ENCODE measurements around the gene IRF7. TPM values are rescaled to one million over a fixed set of nuclear protein-coding genes. Genes with fewer than 3 reads are reported as not detected.
A peak's percentile ranks its signal among the peaks of the same experiment; 100 is the strongest.

IRF7 gene
- total and polyA plus RNA-seq, 2 experiments from 2014 or later, result 12.3 to 17.3 TPM

DNA sequence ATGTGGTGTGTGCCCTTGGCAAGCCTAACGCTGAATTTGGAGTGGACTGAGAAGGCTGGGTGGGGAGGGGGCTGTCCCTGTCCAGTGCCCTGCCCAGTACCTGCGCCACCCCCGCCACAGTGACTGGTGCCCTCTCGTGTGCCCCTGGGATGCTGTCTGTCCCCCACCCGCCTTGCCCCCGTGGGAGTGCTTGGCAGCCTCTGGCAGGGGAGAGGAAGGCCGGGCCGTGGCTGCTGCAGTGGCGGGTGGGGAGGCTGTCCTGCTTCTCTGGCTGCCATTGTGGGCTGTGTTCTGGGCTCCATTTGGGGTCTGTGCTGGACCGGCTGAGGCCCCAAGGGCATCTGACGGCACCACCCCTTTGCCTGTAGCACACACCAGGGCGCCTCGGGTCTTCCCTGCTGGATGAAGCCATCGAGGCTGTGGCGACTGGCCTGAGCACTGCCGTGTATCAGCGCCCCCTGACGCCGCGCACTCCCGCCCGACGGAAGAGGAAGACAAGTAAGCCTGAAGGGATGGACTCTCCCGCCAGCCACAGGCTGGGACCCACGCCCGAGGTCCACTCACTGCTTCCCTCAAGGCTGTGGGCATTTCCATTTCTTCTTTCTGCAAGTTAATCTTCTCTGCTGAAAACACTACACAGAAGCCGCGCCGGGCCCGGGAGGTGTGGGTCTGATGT, 17.6 kb downstream of the IRF7 start:
- Histone ChIP-seq H3K4me3 (no peak overlapping the region), H4K20me1 (replicated peaks; ENCODE audit: insufficient read depth) (peaks cover 24% of the 10 kb centered on the region; the same call in 1 of the 2 replicates), H3F3A (replicated peaks; ENCODE audit: low read depth) (peaks cover 12% of the 10 kb centered on the region; the same call in 1 of the 2 replicates), H3K4me2 (no peak overlapping the region), H3K9me2 (ENCODE audit: insufficient read depth) (no peaks in the 10 kb centered on the region), H3K27me3 (ENCODE audit: insufficient read depth) (no peaks in the 10 kb centered on the region), H3K27ac (ENCODE audit: low read depth) (no peak overlapping the region), H3K36me3 (ENCODE audit: insufficient read depth) (peaks cover 37% of the 10 kb centered on the region), H3K79me2 (replicated peaks; ENCODE audit: insufficient read depth) (peaks cover 5% of the 10 kb centered on the region; the same call in 1 of the 2 replicates), H3K4me1 (ENCODE audit: insufficient read depth) (no peaks in the 10 kb centered on the region), H2AFZ (no peak overlapping the region)
- Mint-ChIP-seq H3K27ac (no peak overlapping the region), H3K27me3 (ENCODE audit: insufficient read depth, low read depth, poor library complexity) (peaks cover 11% of the 10 kb centered on the region), H3K4me3 (no peak overlapping the region), H3K36me3 (ENCODE audit: low read depth) (peaks cover 69% of the 10 kb centered on the region), H3K4me1 (no peaks in the 10 kb centered on the region), H3K9me3 (no peaks in the 10 kb centered on the region; the same call in 1 of the 3 replicates)
- no peak for DNase-seq (ENCODE audit: low spot score)
- ATAC-seq, result no peak
- TF ChIP-seq POLR2AphosphoS5 (IDR thresholded peaks at IDR 0.05; ENCODE audit: low read depth) (no peak), STAT1 (IDR thresholded peaks at IDR 0.05; ENCODE audit: unreplicated experiment) (no peak), NANOG (IDR thresholded peaks at IDR 0.05; ENCODE audit: borderline replicate concordance) (no peak)
- TF ChIP-seq, protein P1, sequence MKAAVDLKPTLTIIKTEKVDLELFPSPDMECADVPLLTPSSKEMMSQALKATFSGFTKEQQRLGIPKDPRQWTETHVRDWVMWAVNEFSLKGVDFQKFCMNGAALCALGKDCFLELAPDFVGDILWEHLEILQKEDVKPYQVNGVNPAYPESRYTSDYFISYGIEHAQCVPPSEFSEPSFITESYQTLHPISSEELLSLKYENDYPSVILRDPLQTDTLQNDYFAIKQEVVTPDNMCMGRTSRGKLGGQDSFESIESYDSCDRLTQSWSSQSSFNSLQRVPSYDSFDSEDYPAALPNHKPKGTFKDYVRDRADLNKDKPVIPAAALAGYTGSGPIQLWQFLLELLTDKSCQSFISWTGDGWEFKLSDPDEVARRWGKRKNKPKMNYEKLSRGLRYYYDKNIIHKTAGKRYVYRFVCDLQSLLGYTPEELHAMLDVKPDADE (IDR thresholded peaks at IDR 0.05), result no peak
- TF ChIP-seq, protein P2, sequence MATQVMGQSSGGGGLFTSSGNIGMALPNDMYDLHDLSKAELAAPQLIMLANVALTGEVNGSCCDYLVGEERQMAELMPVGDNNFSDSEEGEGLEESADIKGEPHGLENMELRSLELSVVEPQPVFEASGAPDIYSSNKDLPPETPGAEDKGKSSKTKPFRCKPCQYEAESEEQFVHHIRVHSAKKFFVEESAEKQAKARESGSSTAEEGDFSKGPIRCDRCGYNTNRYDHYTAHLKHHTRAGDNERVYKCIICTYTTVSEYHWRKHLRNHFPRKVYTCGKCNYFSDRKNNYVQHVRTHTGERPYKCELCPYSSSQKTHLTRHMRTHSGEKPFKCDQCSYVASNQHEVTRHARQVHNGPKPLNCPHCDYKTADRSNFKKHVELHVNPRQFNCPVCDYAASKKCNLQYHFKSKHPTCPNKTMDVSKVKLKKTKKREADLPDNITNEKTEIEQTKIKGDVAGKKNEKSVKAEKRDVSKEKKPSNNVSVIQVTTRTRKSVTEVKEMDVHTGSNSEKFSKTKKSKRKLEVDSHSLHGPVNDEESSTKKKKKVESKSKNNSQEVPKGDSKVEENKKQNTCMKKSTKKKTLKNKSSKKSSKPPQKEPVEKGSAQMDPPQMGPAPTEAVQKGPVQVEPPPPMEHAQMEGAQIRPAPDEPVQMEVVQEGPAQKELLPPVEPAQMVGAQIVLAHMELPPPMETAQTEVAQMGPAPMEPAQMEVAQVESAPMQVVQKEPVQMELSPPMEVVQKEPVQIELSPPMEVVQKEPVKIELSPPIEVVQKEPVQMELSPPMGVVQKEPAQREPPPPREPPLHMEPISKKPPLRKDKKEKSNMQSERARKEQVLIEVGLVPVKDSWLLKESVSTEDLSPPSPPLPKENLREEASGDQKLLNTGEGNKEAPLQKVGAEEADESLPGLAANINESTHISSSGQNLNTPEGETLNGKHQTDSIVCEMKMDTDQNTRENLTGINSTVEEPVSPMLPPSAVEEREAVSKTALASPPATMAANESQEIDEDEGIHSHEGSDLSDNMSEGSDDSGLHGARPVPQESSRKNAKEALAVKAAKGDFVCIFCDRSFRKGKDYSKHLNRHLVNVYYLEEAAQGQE (IDR thresholded peaks at IDR 0.05; ENCODE audit: unreplicated experiment), result no peak
- TF ChIP-seq, protein P3, sequence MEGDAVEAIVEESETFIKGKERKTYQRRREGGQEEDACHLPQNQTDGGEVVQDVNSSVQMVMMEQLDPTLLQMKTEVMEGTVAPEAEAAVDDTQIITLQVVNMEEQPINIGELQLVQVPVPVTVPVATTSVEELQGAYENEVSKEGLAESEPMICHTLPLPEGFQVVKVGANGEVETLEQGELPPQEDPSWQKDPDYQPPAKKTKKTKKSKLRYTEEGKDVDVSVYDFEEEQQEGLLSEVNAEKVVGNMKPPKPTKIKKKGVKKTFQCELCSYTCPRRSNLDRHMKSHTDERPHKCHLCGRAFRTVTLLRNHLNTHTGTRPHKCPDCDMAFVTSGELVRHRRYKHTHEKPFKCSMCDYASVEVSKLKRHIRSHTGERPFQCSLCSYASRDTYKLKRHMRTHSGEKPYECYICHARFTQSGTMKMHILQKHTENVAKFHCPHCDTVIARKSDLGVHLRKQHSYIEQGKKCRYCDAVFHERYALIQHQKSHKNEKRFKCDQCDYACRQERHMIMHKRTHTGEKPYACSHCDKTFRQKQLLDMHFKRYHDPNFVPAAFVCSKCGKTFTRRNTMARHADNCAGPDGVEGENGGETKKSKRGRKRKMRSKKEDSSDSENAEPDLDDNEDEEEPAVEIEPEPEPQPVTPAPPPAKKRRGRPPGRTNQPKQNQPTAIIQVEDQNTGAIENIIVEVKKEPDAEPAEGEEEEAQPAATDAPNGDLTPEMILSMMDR (conservative IDR thresholded peaks at IDR 0.05; ENCODE audit: low read depth in 2 of 2), result 0 out of 4 replicates have a peak, but pooled peaks of 1 of the 2 experiments have one; percentile 19

DNA sequence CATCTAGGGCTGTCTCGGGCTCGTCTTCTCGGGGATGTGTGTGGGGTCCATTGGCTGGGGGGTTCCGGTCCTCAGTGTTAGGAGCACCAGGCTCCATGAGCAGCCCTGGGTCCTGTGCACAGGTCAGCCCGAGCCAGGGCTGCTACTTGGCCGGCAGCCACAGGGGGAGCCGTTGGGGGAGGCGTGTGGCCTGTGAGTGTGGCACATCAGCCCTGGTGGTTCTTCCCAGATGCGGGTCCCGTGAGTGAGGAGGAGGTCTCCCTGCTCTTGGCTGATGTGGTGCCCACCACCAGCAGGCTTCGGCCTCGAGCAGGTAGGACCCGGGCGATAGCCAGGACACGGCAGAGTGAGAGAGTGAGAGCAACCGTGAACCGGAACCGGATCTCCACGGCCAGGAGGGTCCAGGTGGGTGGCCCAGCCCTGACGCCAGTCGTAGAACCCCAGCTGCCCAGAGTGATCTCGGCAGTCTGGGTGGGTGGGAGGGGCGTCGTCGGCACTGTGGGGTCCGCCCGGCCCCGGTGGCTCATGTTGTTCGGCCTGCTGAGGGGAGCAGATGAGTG, 18.5 kb downstream of the IRF7 start:
- H3K9me3 Mint-ChIP-seq, result no peaks in the 10 kb centered on the region; the same call in 1 of the 3 replicates
- H4K20me1 ChIP-seq (replicated peaks; ENCODE audit: insufficient read depth), result peaks cover 24% of the 10 kb centered on the region; the same call in 1 of the 2 replicates
- H3F3A ChIP-seq (replicated peaks; ENCODE audit: low read depth), result peaks cover 11% of the 10 kb centered on the region; the same call in 1 of the 2 replicates
- H3K4me3 Mint-ChIP-seq, result no peak overlapping the region
- H3K79me2 ChIP-seq (replicated peaks; ENCODE audit: insufficient read depth), result peaks cover 5% of the 10 kb centered on the region; the same call in 1 of the 2 replicates
- no peaks in the 10 kb centered on the region for H3K27me3 ChIP-seq (ENCODE audit: insufficient read depth)
- no peaks in the 10 kb centered on the region for H3K4me1 Mint-ChIP-seq
- H3K4me3 ChIP-seq, result no peak overlapping the region
- no peaks in the 10 kb centered on the region for H3K4me1 ChIP-seq (ENCODE audit: insufficient read depth)
- ATAC-seq (peak; percentile 94), DNase-seq (ENCODE audit: low spot score) (peak; percentile 69)
- no peak overlapping the region for H3K4me2 ChIP-seq
- no peak overlapping the region for H3K27ac ChIP-seq (ENCODE audit: low read depth)
- H3K9me2 ChIP-seq (ENCODE audit: insufficient read depth), result no peaks in the 10 kb centered on the region
- peak overlapping the region; percentile 89; the same call in 1 of the 2 replicates for H3K27ac Mint-ChIP-seq
- H3K36me3 ChIP-seq (ENCODE audit: insufficient read depth), result peaks cover 31% of the 10 kb centered on the region
- H3K27me3 Mint-ChIP-seq (ENCODE audit: insufficient read depth, low read depth, poor library complexity), result peaks cover 11% of the 10 kb centered on the region
- H3K36me3 Mint-ChIP-seq (ENCODE audit: low read depth), result peaks cover 74% of the 10 kb centered on the region
- H2AFZ ChIP-seq, result no peak overlapping the region
- TF ChIP-seq CREB1 (CRISPR knock-in tag; IDR thresholded peaks at IDR 0.05; ENCODE audit: low read depth), result no peak
- TF ChIP-seq, protein P3 (conservative IDR thresholded peaks at IDR 0.05; ENCODE audit: low read depth in 2 of 2), result peak; percentile 49 to 64
